Measurements from ENCODE around the gene DLD.
"Not testable (repeated sequence)": the region's sequence is repeated elsewhere in the genome, so short reads cannot be mapped to it uniquely, and the experiment has no call there.

The DLD gene

DNA sequence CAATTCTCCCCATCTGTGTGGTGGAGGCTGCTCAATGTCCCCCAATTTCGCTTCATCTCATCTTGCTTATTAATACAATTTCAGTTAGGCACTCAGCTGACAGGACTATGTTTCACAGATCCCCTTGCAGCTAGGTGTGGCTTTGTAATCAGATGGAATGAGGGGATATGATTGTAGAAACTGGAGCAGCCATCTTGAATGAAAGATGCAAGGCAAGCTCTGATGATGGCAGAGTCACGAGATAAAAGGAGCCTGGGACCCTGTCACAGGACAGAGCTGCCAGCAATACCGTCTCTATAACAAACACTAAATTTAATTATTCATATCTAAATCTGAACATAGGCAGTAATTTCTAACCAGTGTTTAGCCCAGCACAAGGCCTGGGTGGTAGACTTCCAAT lies 991 bp upstream of the DLD start:
- H3K9ac ChIP-seq (ENCODE audit: low read length) = peak overlapping the region; percentile 95

DNA sequence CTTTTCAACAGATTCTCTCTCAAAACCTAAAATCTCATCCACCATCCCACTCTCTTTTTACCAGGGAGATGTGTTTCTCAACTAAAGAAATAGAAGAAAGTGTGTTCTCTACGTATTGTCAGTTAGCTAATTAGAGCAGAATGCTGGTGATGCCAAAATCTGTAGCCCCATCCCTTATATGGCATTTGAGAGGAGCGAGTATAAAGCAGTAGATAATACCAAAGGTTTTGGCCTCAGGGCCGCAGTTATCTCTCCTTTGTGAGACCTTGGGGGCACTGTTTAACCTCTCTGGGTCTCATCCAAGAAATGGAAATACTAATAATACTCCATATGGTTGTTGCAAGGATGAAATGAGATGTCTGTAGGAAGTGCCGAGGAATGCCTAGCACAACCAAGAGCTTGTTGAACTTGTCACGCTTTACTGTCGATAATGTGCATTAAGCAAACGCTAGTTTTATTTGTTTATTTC lies 456 bp upstream of the DLD start:
- H2AK5ac ChIP-seq (ENCODE audit: low read length, severe bottlenecking) = no peak overlapping the region
- no peak overlapping the region for H3K23ac ChIP-seq (ENCODE audit: low read length in 2 of 2)
- no peak overlapping the region for H2BK12ac ChIP-seq (ENCODE audit: low read length in 2 of 2)
- peaks cover 0 to 28% of the 10 kb centered on the region in 2 experiments for H3K36me3 ChIP-seq (ENCODE audit: control insufficient read depth in 1 of 2, insufficient read depth in 2 of 2, low read depth in 1 of 2, low read length in 2 of 2)
- H3K27me3 ChIP-seq (ENCODE audit: control insufficient read depth in 1 of 2, insufficient read depth in 1 of 2, low read length in 2 of 2) = peaks cover 6% of the 10 kb centered on the region in 2 experiments
- peak overlapping the region; percentile 25 for H3K27ac ChIP-seq (ENCODE audit: low read length, poor library complexity, severe bottlenecking)
- H4K91ac ChIP-seq (ENCODE audit: low read length) = no peak overlapping the region
- no peak overlapping the region for H2BK5ac ChIP-seq (ENCODE audit: low read depth, low read length, poor library complexity, severe bottlenecking)
- peak overlapping the region; percentile 94 for H3K4me2 ChIP-seq (ENCODE audit: low read length, poor library complexity, severe bottlenecking)
- WGBS = 45% methylated on average over 4 of the region's 7 CpGs
- H4K8ac ChIP-seq (ENCODE audit: low read length) = peak overlapping the region; percentile 32
- peak overlapping the region in 1 of 2 experiments; percentile 58 for H3K4ac ChIP-seq (ENCODE audit: low read depth in 1 of 2, low read length in 2 of 2)
- H3K18ac ChIP-seq (ENCODE audit: low read depth in 1 of 2, low read length in 2 of 2) = peak overlapping the region in 1 of 2 experiments; percentile 8
- peaks cover 10% of the 10 kb centered on the region for H3K4me1 ChIP-seq (ENCODE audit: control insufficient read depth, insufficient read depth, low read depth, low read length)
- no peak overlapping the region for H3K14ac ChIP-seq (ENCODE audit: low read length in 2 of 2)
- peaks cover 2% of the 10 kb centered on the region for H3K79me1 ChIP-seq (replicated peaks; ENCODE audit: low read length, poor library complexity, severe bottlenecking)
- H2BK120ac ChIP-seq (ENCODE audit: low read depth, low read length) = no peak overlapping the region
- H3K9ac ChIP-seq (ENCODE audit: low read length) = peak overlapping the region; percentile 95
- peak overlapping the region; percentile 79 to 90 for H3K4me3 ChIP-seq (ENCODE audit: insufficient read depth in 1 of 2, low read depth in 1 of 2, low read length in 2 of 2)
- H3K9me3 ChIP-seq (ENCODE audit: control insufficient read depth, low read length) = no peaks in the 10 kb centered on the region
- H2AFZ ChIP-seq (ENCODE audit: low read depth, low read length) = peak overlapping the region; percentile 87
- no peak for DNase-seq
- H2BK15ac ChIP-seq (ENCODE audit: low read depth, poor library complexity, severe bottlenecking) = no peak overlapping the region

More for the DNA sequence above, 991 bp upstream of the DLD start:
- H2BK12ac ChIP-seq (ENCODE audit: low read length in 2 of 2) = peak overlapping the region in 1 of 2 experiments; percentile 4
- peaks cover 0 to 22% of the 10 kb centered on the region in 2 experiments for H3K36me3 ChIP-seq (ENCODE audit: control insufficient read depth in 1 of 2, insufficient read depth in 2 of 2, low read depth in 1 of 2, low read length in 2 of 2)
- H2BK120ac ChIP-seq (ENCODE audit: low read depth, low read length) = no peak overlapping the region
- peaks cover 8 to 10% of the 10 kb centered on the region in 2 experiments for H3K27me3 ChIP-seq (ENCODE audit: control insufficient read depth in 1 of 2, insufficient read depth in 1 of 2, low read length in 2 of 2)
- H2BK15ac ChIP-seq (ENCODE audit: low read depth, poor library complexity, severe bottlenecking) = no peak overlapping the region
- WGBS = 100% methylated on average over 1 of the region's 3 CpGs
- DNase-seq = no peak
- H3K18ac ChIP-seq (ENCODE audit: low read depth in 1 of 2, low read length in 2 of 2) = no peak overlapping the region
- peaks cover 10% of the 10 kb centered on the region for H3K4me1 ChIP-seq (ENCODE audit: control insufficient read depth, insufficient read depth, low read depth, low read length)
- no peak overlapping the region for H4K8ac ChIP-seq (ENCODE audit: low read length)
- no peak overlapping the region for H2AK5ac ChIP-seq (ENCODE audit: low read length, severe bottlenecking)
- no peak overlapping the region for H3K4me2 ChIP-seq (ENCODE audit: low read length, poor library complexity, severe bottlenecking)
- no peak overlapping the region for H3K4me3 ChIP-seq (ENCODE audit: insufficient read depth in 1 of 2, low read depth in 1 of 2, low read length in 2 of 2)
- no peak overlapping the region for H2AFZ ChIP-seq (ENCODE audit: low read depth, low read length)
- no peak overlapping the region for H4K91ac ChIP-seq (ENCODE audit: low read length)
- H2BK5ac ChIP-seq (ENCODE audit: low read depth, low read length, poor library complexity, severe bottlenecking) = no peak overlapping the region
- H3K4ac ChIP-seq (ENCODE audit: low read depth in 1 of 2, low read length in 2 of 2) = no peak overlapping the region
- H3K14ac ChIP-seq (ENCODE audit: low read length in 2 of 2) = no peak overlapping the region
- H3K9me3 ChIP-seq (ENCODE audit: control insufficient read depth, low read length) = no peaks in the 10 kb centered on the region
- H3K27ac ChIP-seq (ENCODE audit: low read length, poor library complexity, severe bottlenecking) = no peak overlapping the region
- no peak overlapping the region for H3K23ac ChIP-seq (ENCODE audit: low read length in 2 of 2)
- peaks cover 2% of the 10 kb centered on the region for H3K79me1 ChIP-seq (replicated peaks; ENCODE audit: low read length, poor library complexity, severe bottlenecking)

DNA sequence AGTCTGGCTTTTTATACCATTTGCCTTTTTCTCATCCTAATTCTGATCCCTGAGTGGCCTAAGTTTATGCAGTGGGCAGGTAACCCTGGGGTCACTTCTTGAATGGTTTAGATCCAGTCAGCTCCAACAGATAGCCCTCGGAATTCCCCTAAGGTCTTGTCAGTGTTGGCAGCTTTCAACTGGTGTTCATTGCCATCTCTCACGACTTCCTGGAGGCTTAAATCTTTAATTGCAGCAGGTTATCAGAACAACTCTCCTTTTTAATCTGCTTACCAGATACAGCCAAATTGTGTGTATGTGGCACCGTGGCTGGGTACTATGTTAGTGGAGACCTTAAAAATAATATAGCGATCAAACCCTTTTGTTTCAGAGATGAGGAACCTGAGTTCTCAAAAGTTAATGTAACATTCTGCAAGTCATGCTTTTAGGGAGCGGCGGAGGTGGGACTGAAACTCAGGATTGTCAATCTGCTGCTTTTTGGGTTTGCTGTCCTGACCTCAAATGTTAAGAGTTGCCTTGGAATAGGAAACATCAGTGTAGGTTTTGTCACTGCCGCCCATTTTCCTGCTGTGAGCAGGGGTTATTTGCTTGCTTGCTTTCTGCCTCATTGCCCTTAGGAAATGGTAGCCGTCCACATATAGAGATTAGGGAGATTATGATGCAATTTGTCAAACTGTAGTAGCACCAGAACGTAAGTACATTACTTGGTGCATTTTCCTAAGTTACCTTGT lies 818 bp downstream of the DLD start:
- Histone ChIP-seq H3K9me3 (ENCODE audit: control insufficient read depth, low read length) (no peaks in the 10 kb centered on the region), H3K36me3 (ENCODE audit: control insufficient read depth in 1 of 2, insufficient read depth in 2 of 2, low read depth in 1 of 2, low read length in 2 of 2) (peaks cover 0 to 37% of the 10 kb centered on the region in 2 experiments), H3K27me3 (ENCODE audit: control insufficient read depth in 1 of 2, insufficient read depth in 1 of 2, low read length in 2 of 2) (no peaks in the 10 kb centered on the region), H2BK120ac (ENCODE audit: low read depth, low read length) (peak overlapping the region; percentile 11), H3K23ac (ENCODE audit: low read length in 2 of 2) (no peak overlapping the region), H3K18ac (ENCODE audit: low read depth in 1 of 2, low read length in 2 of 2) (peak overlapping the region; percentile 92 to 94), H2BK15ac (ENCODE audit: low read depth, poor library complexity, severe bottlenecking) (no peak overlapping the region), H3K27ac (ENCODE audit: low read length, poor library complexity, severe bottlenecking) (peak overlapping the region; percentile 18), H3K14ac (ENCODE audit: low read length in 2 of 2) (peak overlapping the region in 1 of 2 experiments; percentile 82), H4K91ac (ENCODE audit: low read length) (no peak overlapping the region), H3K4ac (ENCODE audit: low read depth in 1 of 2, low read length in 2 of 2) (peak overlapping the region in 1 of 2 experiments; percentile 90), H3K9ac (ENCODE audit: low read length) (peak overlapping the region; percentile 95), H2AK5ac (ENCODE audit: low read length, severe bottlenecking) (no peak overlapping the region), H4K8ac (ENCODE audit: low read length) (no peak overlapping the region), H3K4me3 (ENCODE audit: insufficient read depth in 1 of 2, low read depth in 1 of 2, low read length in 2 of 2) (peak overlapping the region; percentile 79 to 90), H2BK12ac (ENCODE audit: low read length in 2 of 2) (no peak overlapping the region), H2AFZ (ENCODE audit: low read depth, low read length) (peak overlapping the region; percentile 87), H2BK5ac (ENCODE audit: low read depth, low read length, poor library complexity, severe bottlenecking) (no peak overlapping the region), H3K4me1 (ENCODE audit: control insufficient read depth, insufficient read depth, low read depth, low read length) (peaks cover 10% of the 10 kb centered on the region), H3K4me2 (ENCODE audit: low read length, poor library complexity, severe bottlenecking) (peak overlapping the region; percentile 94), H3K79me1 (replicated peaks; ENCODE audit: low read length, poor library complexity, severe bottlenecking) (peaks cover 2% of the 10 kb centered on the region)
- WGBS = 67% methylated on average over 9 of the region's 9 CpGs
- DNase-seq = peak; percentile 80

DNA sequence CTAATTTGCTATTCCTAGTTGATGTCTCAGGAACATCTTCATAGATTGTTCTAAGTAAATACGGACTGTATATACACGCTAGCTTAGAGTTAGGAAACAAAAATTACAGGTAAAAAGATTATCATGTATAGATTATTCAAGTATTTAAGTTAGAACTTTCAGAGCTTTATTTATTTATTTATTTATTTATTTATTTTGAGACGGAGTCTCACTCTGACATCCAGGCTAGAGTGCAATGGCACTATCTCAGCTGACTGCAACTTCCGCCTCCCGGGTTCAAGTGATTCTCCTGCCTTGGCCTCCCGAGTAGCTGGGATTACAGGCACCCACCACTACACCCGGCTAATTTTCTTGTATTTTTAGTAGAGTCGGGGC lies 1.4 kb downstream of the DLD start:
- not testable (repeated sequence) for H3K9me3 ChIP-seq (ENCODE audit: control insufficient read depth, low read length)
- WGBS = 96% methylated on average over 6 of the region's 8 CpGs

More for the DNA sequence above, 1.4 kb downstream of the DLD start:
- not testable (repeated sequence) for H4K8ac ChIP-seq (ENCODE audit: low read length); H3K18ac ChIP-seq (ENCODE audit: low read depth in 1 of 2, low read length in 2 of 2); DNase-seq; H3K4ac ChIP-seq (ENCODE audit: low read depth in 1 of 2, low read length in 2 of 2); H3K23ac ChIP-seq (ENCODE audit: low read length in 2 of 2); H2BK120ac ChIP-seq (ENCODE audit: low read depth, low read length); H3K79me1 ChIP-seq (replicated peaks; ENCODE audit: low read length, poor library complexity, severe bottlenecking); H2BK5ac ChIP-seq (ENCODE audit: low read depth, low read length, poor library complexity, severe bottlenecking); H2BK12ac ChIP-seq (ENCODE audit: low read length in 2 of 2); H3K27me3 ChIP-seq (ENCODE audit: control insufficient read depth in 1 of 2, insufficient read depth in 1 of 2, low read length in 2 of 2); H2AFZ ChIP-seq (ENCODE audit: low read depth, low read length); H3K4me2 ChIP-seq (ENCODE audit: low read length, poor library complexity, severe bottlenecking); H3K4me1 ChIP-seq (ENCODE audit: control insufficient read depth, insufficient read depth, low read depth, low read length); H2BK15ac ChIP-seq (ENCODE audit: low read depth, poor library complexity, severe bottlenecking); H3K27ac ChIP-seq (ENCODE audit: low read length, poor library complexity, severe bottlenecking); H4K91ac ChIP-seq (ENCODE audit: low read length); H3K14ac ChIP-seq (ENCODE audit: low read length in 2 of 2); H2AK5ac ChIP-seq (ENCODE audit: low read length, severe bottlenecking)
- Histone ChIP-seq H3K9ac (ENCODE audit: low read length) (peak overlapping the region; percentile 95), H3K36me3 (ENCODE audit: control insufficient read depth in 1 of 2, insufficient read depth in 2 of 2, low read depth in 1 of 2, low read length in 2 of 2) (peaks cover 0 to 41% of the 10 kb centered on the region in 2 experiments), H3K4me3 (ENCODE audit: insufficient read depth in 1 of 2, low read depth in 1 of 2, low read length in 2 of 2) (peak overlapping the region in 1 of 2 experiments; percentile 90)

All from mesenchymal stem cell (in vitro differentiated cells and primary cell).